Fibroblast of pulmonary artery (primary cell): ENCODE results near the gene RPL22.

Experiments used
- DNase-seq: peaks from one replicate; pipeline ENCODE4 v3.0.0-alpha.2; 2010; ENCODE audit warnings: low read depth
- H3K4me3 ChIP-seq: replicated peaks from 2 replicates; pipeline ENCODE4 v1.5.1; 2011; ENCODE audit warnings: low read depth, mild to moderate bottlenecking, control low read depth, low read length, moderate library complexity
- TF ChIP-seq, protein P1 (sequence below): IDR thresholded peaks from 2 replicates; pipeline ENCODE4 v1.5.1; 2011; ENCODE audit warnings: mild to moderate bottlenecking, control low read depth, low read length, inconsistent platforms; ENCODE audit errors: missing control alignments

RPL22 gene

DNA sequence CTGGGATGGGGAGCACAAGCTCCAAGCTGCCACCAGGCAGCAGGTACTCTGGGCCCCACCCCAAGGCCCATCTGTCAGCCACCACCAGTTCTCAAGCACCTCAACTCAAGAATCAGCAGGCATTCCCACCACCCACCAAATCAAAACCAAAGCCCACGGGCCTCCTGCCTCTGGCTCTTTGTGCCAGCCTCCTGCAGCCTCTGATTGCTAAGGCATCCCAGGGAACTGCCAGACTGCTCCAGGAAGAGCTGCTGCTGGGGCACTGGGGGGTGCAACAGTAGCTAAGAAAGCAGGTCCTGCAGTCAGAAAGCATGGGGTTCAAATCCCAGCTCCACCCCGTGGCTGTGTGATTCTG is 54.0 kb downstream of the RPL22 start:
- no peak for DNase-seq
- H3K4me3 ChIP-seq, result no peak overlapping the region
- TF ChIP-seq, protein P1, sequence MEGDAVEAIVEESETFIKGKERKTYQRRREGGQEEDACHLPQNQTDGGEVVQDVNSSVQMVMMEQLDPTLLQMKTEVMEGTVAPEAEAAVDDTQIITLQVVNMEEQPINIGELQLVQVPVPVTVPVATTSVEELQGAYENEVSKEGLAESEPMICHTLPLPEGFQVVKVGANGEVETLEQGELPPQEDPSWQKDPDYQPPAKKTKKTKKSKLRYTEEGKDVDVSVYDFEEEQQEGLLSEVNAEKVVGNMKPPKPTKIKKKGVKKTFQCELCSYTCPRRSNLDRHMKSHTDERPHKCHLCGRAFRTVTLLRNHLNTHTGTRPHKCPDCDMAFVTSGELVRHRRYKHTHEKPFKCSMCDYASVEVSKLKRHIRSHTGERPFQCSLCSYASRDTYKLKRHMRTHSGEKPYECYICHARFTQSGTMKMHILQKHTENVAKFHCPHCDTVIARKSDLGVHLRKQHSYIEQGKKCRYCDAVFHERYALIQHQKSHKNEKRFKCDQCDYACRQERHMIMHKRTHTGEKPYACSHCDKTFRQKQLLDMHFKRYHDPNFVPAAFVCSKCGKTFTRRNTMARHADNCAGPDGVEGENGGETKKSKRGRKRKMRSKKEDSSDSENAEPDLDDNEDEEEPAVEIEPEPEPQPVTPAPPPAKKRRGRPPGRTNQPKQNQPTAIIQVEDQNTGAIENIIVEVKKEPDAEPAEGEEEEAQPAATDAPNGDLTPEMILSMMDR, result no peak

DNA sequence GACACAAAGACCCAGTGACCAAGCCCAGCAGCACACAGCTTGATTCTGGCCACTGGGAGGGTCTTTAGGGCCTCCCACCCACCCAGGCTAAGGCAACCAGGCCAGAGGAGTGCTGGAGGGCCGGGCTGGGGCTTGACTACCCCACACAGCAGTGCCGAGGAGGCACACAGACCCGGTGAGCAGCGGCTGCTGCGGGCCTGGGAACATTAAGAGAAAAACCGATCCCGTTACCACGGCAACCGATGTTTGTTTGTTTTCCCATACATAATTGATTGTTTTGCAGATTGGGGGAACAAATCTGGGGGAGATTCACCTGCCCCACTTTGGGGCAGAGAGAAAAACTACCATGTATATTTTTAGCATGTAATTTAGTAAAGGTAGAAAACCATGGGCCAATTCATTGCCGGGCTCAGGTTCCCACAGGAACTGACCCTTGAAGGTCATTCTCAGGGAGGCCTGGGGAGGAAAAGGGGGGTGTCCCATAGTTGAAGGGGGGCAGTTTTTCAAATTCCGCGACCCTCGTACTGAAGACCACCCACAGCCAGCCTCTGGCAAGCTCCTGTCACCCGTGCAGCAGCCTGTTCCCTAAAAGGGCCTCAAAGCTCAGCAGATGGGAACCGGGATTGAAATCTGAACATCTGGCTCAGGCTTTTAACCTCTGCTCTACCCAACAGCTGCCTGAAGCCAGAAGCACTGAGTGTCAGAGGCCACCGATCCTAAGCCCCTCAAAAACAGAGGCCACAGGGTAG is 54.6 kb downstream of the RPL22 start:
- no peak overlapping the region for H3K4me3 ChIP-seq
- TF ChIP-seq, protein P1, result no peak
- no peak for DNase-seq

DNA sequence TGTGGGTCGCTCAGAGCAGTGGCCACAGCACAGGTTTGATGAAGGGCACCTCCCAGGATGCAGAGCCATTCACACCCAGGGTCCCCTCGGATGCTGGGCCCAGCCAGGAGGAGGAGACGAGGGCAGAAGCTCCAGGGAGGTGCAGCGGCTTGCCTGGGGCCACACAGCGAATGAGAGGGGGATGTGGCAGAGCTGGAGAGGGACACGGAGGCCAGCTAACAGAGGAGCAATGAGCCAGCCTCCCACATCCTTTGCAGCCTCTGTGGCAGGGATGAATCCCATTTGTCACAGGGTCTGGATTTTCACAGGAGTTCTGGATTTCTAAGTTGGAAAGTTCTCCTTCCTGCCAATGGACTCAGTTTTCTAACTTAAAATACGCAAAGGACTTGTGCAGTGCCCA is 55.2 kb downstream of the RPL22 start:
- DNase-seq, result no peak
- H3K4me3 ChIP-seq, result no peak overlapping the region
- TF ChIP-seq, protein P1, result no peak

DNA sequence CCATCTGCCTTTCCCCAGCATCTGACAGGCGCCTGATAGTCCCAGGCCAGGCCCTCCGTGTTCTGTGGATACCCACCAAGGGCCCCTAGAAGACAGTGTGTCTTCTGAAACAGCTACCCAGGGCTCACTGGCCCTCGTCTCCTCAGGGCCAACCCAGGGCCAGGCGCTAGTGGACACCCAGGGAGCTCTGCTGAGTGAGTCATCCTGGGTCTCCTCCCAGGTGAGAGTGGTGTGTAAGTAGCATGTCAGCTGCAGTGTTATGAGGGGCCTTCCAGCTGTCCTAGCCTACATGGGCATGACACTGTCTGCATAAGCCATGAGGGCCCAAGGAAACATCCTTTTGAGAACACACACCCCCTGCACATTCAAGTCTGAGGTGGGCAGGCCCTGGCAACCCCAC is 56.0 kb downstream of the RPL22 start:
- no peak overlapping the region for H3K4me3 ChIP-seq
- TF ChIP-seq, protein P1, result no peak
- no peak for DNase-seq

DNA sequence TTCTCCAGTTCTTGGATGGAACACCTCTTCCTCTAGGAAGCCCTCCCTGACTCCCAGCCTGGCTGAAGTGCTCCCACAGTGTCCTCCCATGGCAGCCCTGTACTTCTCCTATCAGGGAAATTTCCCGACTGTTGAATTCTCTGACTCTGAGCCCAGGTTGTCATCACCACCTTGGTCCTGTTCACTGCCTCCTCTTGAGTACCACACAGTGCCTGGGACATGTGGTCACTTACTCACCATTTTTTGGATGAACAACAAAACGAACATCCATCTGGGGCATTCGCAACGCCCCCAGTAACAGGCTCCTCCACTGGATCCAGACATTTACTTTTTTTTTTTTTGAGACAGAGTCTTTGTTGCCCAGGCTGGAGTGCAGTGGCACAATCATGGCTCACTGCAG is 56.7 kb downstream of the RPL22 start:
- TF ChIP-seq, protein P1, result no peak

DNA sequence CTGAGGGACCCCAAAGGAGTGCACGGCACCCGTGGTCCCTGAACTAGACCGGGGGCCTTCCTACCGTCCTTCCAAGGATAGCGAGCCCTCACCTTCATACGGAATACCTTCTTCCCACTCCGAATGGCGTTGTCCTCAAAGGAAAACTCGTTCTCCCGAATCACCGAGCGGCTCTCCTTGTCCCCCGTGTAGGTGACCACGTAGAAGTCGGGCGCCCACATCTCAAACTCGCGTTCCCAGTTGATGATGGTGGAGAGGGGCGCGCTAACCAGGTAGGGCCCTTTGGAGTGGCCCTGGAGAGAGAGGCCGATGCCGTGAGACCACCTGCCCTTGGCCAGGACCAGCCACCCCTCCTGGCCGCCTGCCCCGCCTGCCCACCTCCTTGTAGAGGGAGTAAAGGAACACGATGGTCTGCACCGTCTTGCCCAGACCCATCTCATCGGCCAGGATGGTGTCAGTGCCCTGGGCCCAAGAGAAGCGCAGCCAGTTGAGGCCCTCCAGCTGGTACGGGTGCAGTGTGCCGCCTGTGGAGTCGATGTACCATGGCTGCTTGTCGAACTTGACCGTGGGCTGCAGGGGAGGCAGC is 57.3 kb downstream of the RPL22 start:
- TF ChIP-seq, protein P1, result no peak
- no peak overlapping the region for H3K4me3 ChIP-seq
- DNase-seq, result no peak

More for the DNA sequence above, 56.7 kb downstream of the RPL22 start:
- no peak for DNase-seq
- no peak overlapping the region for H3K4me3 ChIP-seq

DNA sequence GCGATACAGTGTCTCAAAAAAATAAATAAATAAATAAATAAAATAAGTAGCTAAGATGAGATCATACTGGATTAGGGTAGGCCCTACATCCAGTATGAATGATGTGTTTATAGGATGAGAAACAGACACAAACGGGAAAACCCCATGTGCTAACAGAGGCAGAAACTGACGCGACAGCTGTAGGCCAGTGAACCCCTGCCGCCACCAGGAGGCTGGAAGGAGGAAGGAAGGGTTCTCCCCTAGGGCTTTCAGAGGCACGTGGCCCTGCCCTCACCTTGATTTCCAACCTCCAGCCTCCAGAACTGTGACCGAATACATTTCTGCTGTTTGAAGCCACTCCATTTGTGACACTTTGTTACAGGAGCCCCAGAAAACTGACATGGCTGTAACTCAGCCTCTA is 57.8 kb downstream of the RPL22 start:
- TF ChIP-seq, protein P1, result no peak
- DNase-seq, result no peak
- H3K4me3 ChIP-seq, result no peak overlapping the region
